HG03139 (cell line): ENCODE results near the gene SLC24A5.

ENCODE experiments used
- ATAC-seq: cut with Tn5 transposase; IDR thresholded peaks from one replicate; pipeline ENCODE4 v1.9.1; 2021; ENCODE audit not compliant: unreplicated experiment

Gene SLC24A5

GRCh38 chr15:48120745-48121144, at the start of gene SLC24A5:
SLC24A5 (plus strand) TSS chr15:48120990; CDS start chr15:48121045, 55 bp downstream.
- no peak for ATAC-seq

GRCh38 chr15:48072941-48073340, 47.8 kb upstream of the SLC24A5 start:
- ATAC-seq: no peak

- no peak for ATAC-seq
Measured at GRCh38 chr15:48073881-48074280, 46.9 kb upstream of the SLC24A5 start.

- no peak for ATAC-seq
Measured at GRCh38 chr15:48076454-48076853, 44.3 kb upstream of the SLC24A5 start.

- no peak for ATAC-seq
Measured at GRCh38 chr15:48077616-48078184, 43.1 kb upstream of the SLC24A5 start.

- ATAC-seq: no peak
Measured at GRCh38 chr15:48084759-48085590, 35.8 kb upstream of the SLC24A5 start.

- ATAC-seq: no peak
Measured at GRCh38 chr15:48085591-48085930, 35.2 kb upstream of the SLC24A5 start.

- ATAC-seq: no peak
Measured at GRCh38 chr15:48086133-48086532, 34.7 kb upstream of the SLC24A5 start.

- ATAC-seq: no peak
Measured at GRCh38 chr15:48086576-48086975, 34.2 kb upstream of the SLC24A5 start.

- ATAC-seq: no peak
Measured at GRCh38 chr15:48087844-48088243, 32.9 kb upstream of the SLC24A5 start.

- ATAC-seq: no peak
Measured at GRCh38 chr15:48089702-48090101, 31.1 kb upstream of the SLC24A5 start.

GRCh38 chr15:48090115-48090514, 30.7 kb upstream of the SLC24A5 start:
- ATAC-seq: no peak

GRCh38 chr15:48090666-48091065, 30.1 kb upstream of the SLC24A5 start:
- ATAC-seq: no peak

GRCh38 chr15:48091522-48091921, 29.3 kb upstream of the SLC24A5 start:
- ATAC-seq: no peak

GRCh38 chr15:48096355-48096786, 24.4 kb upstream of the SLC24A5 start:
- ATAC-seq: no peak

- ATAC-seq: no peak
Measured at GRCh38 chr15:48096813-48097212, 24.0 kb upstream of the SLC24A5 start.

- no peak for ATAC-seq
Measured at GRCh38 chr15:48097264-48097663, 23.5 kb upstream of the SLC24A5 start.

- ATAC-seq: no peak
Measured at GRCh38 chr15:48101376-48101961, 19.3 kb upstream of the SLC24A5 start.

- ATAC-seq: no peak
Measured at GRCh38 chr15:48102167-48102566, 18.6 kb upstream of the SLC24A5 start.

- ATAC-seq: no peak
Measured at GRCh38 chr15:48103647-48104046, 17.1 kb upstream of the SLC24A5 start.

GRCh38 chr15:48105936-48106335, 14.9 kb upstream of the SLC24A5 start:
- ATAC-seq: no peak

- ATAC-seq: no peak
Measured at GRCh38 chr15:48109212-48109611, 11.6 kb upstream of the SLC24A5 start.
